Mucosa of descending colon (tissue), 3 donors: ENCODE data around the gene HS3ST5. TPM values are rescaled to one million over a fixed set of nuclear protein-coding genes. Genes with fewer than 3 reads are reported as not detected.

Experiments
- ATAC-seq: fragments of 200-7000 bp; cut with Tn5 transposase; one replicate; pipeline ENCODE4 v1.9.1; 2020; ENCODE audit warnings: mild to moderate bottlenecking, moderate library complexity
- DNase-seq, 3 donors: peaks; one replicate each; pipeline ENCODE4 v3.0.0-alpha.2; 2020
- H3K36me3 ChIP-seq: fragments of 200-600 bp; one replicate; pipeline ENCODE4 v1.8.0; 2021; ENCODE audit warnings: low read depth, mild to moderate bottlenecking
- H3K4me1 ChIP-seq: fragments of 200-600 bp; one replicate; pipeline ENCODE4 v1.8.0; 2021; ENCODE audit warnings: low read depth, mild to moderate bottlenecking
- H3K4me3 ChIP-seq: fragments of 200-600 bp; one replicate; pipeline ENCODE4 v1.8.0; 2021; ENCODE audit warnings: mild to moderate bottlenecking
- H3K9me3 ChIP-seq: fragments of 200-600 bp; one replicate; pipeline ENCODE4 v1.8.0; 2021; ENCODE audit warnings: mild to moderate bottlenecking
- intact Hi-C, 2 donors: fragments of 100-400 bp; cut with DNase I in 1 of 2; cut with micrococcal nuclease in 1 of 2; formaldehyde crosslinking; loops; one replicate each; pipeline versions ENCODE4 v1.11.0 to v1.11.1; 2022; cut with DNase I, micrococcal nuclease
- total RNA-seq, 3 donors: library from RNA; stranded (reverse); fragmentation: NEBNext Ultra II Directional in 2 of 3; extraction: Animal tissue kit (Norgen Biotek cat#: 25700) in 2 of 3; gene quantifications; one replicate each; pipeline versions ENCODE4 v1.2.1 to v1.2.4, GENCODE V29; 2021 to 2023
- TF ChIP-seq, protein P1 (sequence below): fragments of 200-600 bp; IDR thresholded peaks from one replicate; pipeline ENCODE4 v1.8.0; 2022; ENCODE audit warnings: antibody characterized with exemption, mild to moderate bottlenecking
- donor health status: DM: no; HTN: no; CAD: no; lungs with moderate emphysema.
- donor health status: DM: no; HTN: no; CAD: no.
- donor health status: DM: no; HTN: yes; CAD: no.

The HS3ST5 gene
- total RNA-seq, 3 donors from 2014 or later, result 0.12 to 1.0 TPM; not detected in 1

DNA sequence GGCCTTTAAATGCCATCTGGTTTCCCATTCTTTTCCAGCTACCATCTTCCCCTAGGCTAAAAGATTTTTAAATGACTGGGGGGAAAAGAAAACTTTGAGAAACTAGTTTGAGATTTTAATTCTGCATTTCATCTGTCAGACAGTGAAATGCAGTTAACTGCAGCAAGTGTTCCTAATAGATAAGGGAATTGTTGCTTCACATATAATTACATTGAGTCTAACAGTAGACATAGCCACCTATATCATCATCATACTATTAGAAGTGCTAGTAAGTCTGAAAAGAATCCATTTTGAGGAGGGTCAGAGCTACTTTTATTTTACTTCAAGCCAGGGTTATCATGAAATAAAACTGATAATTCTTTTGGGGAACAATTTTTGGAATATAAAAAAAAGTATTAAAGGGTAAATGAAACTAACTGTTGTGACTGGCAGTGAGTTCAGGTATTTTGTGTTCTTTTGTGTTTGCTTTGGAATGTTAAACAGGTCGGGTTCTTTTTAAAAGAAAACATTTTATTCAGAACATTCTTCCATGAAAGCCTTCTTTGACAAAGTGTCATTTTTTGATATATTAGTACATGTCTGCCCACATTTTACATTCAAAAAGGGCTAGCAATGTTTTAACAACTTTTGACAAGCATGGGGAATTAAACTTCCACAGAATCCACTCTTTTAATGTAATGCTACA lies 170.1 kb downstream of the HS3ST5 start:
- TF ChIP-seq, protein P1, sequence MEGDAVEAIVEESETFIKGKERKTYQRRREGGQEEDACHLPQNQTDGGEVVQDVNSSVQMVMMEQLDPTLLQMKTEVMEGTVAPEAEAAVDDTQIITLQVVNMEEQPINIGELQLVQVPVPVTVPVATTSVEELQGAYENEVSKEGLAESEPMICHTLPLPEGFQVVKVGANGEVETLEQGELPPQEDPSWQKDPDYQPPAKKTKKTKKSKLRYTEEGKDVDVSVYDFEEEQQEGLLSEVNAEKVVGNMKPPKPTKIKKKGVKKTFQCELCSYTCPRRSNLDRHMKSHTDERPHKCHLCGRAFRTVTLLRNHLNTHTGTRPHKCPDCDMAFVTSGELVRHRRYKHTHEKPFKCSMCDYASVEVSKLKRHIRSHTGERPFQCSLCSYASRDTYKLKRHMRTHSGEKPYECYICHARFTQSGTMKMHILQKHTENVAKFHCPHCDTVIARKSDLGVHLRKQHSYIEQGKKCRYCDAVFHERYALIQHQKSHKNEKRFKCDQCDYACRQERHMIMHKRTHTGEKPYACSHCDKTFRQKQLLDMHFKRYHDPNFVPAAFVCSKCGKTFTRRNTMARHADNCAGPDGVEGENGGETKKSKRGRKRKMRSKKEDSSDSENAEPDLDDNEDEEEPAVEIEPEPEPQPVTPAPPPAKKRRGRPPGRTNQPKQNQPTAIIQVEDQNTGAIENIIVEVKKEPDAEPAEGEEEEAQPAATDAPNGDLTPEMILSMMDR, result no peak
- ATAC-seq, result no peak
- intact Hi-C loops, result no loop called here

DNA sequence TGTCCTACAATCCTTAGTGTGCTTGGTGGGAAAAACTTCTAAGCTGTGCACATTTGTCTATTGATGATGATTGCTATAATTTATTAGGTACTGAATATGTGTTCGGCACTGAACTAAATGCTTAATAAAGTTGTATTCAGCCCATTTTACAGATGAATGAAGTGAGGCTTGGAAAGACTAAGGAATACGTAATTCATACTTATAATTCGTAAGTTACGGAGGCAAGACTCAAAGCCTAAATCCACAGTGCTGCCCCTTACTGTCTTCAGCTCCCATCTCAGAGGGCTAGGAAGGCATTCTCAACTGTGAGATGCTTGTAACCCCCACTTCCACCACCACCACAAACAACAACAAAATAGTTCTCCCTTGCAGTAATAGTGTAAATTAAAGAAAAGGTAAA lies 171.3 kb downstream of the HS3ST5 start:
- Histone ChIP-seq H3K4me1 (no peaks in the 10 kb centered on the region), H3K36me3 (no peaks in the 10 kb centered on the region), H3K9me3 (no peaks in the 10 kb centered on the region), H3K4me3 (no peak overlapping the region)
- TF ChIP-seq, protein P1, result no peak
- intact Hi-C loops, result no loop called here
- no peak for DNase-seq
- ATAC-seq, result no peak

More for the DNA sequence above, 170.1 kb downstream of the HS3ST5 start:
- Histone ChIP-seq H3K4me3 (no peak overlapping the region), H3K4me1 (no peaks in the 10 kb centered on the region), H3K36me3 (no peaks in the 10 kb centered on the region), H3K9me3 (no peaks in the 10 kb centered on the region)
- no peak for DNase-seq

DNA sequence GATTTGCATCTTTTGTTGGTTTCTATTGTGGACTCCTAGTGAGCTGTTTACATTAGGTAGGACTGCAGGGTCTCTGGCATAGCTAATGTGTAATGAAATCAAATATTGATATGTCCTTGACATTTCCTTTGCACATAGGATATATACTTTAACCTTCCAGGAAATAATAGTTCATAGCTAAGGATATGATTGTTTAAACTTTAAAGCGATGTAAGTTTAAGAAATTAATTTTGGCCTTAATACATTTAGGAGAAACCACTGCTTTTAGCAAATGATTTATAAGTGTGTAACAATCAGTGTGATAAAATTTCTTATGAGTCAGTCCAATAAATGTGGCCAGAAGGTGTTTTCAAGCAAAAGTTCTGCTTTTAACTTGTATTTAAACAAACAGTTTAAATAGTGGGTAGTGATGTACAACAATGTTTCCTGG lies 171.8 kb downstream of the HS3ST5 start:
- no peak for DNase-seq
- H3K9me3 ChIP-seq, result no peaks in the 10 kb centered on the region
- no peak overlapping the region for H3K4me3 ChIP-seq
- no peaks in the 10 kb centered on the region for H3K36me3 ChIP-seq
- intact Hi-C loops, result no loop called here
- TF ChIP-seq, protein P1, result no peak
- no peak for ATAC-seq
- H3K4me1 ChIP-seq, result no peaks in the 10 kb centered on the region

- intact Hi-C loops, result no loop called here
Measured at GRCh38 chr6:114170372-114170771, 172.5 kb downstream of the HS3ST5 start.

DNA sequence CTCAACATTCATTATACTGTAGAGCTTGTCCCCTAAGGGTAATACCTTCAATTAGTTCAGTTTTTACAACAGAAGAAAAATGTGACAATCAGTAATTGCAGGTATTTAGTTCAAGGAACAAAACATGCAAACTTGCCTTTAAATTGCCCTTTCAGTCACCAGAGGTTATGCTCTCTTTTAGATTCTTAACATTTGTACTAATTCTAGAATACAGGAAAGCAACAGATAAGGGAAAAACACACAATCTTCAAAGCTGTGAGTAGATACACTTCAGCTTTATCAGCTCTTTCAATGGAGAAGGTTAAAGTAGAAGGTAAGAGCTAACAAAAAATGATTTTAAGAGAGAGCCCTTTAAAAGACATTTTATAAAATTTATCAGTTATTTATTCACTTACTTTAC lies 173.1 kb downstream of the HS3ST5 start:
- Histone ChIP-seq H3K4me3 (no peak overlapping the region), H3K9me3 (no peaks in the 10 kb centered on the region), H3K36me3 (no peaks in the 10 kb centered on the region), H3K4me1 (no peaks in the 10 kb centered on the region)
- intact Hi-C loops, result no loop called here
- no peak for ATAC-seq
- DNase-seq, result no peak
- TF ChIP-seq, protein P1, result no peak

More at GRCh38 chr6:114170372-114170771, 172.5 kb downstream of the HS3ST5 start:
- Histone ChIP-seq H3K9me3 (no peaks in the 10 kb centered on the region), H3K4me3 (no peak overlapping the region), H3K4me1 (no peaks in the 10 kb centered on the region), H3K36me3 (no peaks in the 10 kb centered on the region)
- TF ChIP-seq, protein P1, result no peak
- DNase-seq (no peak), ATAC-seq (no peak)
